NB4 (cell line): ENCODE measurements around the gene DHX15.

Source experiments
- DNase-seq: peaks from one replicate; pipeline ENCODE4 v3.0.0; 2010; ENCODE audit warnings: low read depth
- H3K4me3 ChIP-seq: one replicate; pipeline ENCODE4 v1.5.1; 2011; ENCODE audit warnings: mild to moderate bottlenecking, low read depth, low read length, moderate library complexity
- MYC ChIP-seq: IDR thresholded peaks from 2 replicates; pipeline ENCODE4 v1.6.1; 2011; ENCODE audit warnings: low read depth, low read length
- POLR2A ChIP-seq: IDR thresholded peaks from 2 replicates; pipeline ENCODE4 v1.6.1; 2011; ENCODE audit warnings: mild to moderate bottlenecking; ENCODE audit not compliant: insufficient read length; ENCODE audit errors: extremely low read depth
- TF ChIP-seq, protein P1 (sequence below): IDR thresholded peaks from one replicate; pipeline ENCODE4 v1.5.1; 2012; ENCODE audit warnings: low read depth, low read length
- TF ChIP-seq, protein P2 (sequence below): IDR thresholded peaks from 2 replicates; pipeline ENCODE4 v1.6.1; 2011; ENCODE audit warnings: low read depth, low read length

DHX15 gene

DNA sequence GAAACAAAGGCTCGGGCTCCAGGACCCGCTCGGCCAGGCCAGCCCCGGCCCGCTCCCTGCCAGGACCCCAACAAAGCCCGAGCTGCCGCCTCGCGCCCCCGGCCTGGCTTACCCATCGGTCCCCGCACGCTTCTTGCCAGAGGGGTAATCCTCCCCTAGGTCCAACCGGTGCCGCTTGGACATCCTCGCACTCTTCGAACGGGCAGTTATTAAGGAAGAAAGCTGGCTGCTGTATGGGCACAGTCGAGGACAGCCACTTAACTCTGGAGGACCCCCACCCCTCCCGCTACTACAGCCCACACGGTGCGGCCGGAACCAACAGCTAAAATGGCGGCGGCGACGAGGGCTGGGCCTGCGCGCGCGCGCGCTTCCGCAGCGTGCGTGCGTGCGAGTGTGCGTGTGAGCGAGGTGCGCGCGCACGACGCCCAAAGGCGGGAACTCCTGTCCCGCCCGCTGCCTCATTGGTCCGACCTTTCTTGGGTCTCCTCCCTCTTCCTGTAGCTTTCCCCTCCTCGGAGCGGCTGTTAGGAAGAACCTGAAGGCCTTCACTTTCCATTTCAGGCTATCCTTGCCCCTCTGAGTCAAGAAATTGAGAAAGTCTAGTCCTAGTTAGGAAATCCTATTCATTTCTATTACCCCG, at the start of gene DHX15:
DHX15 (minus strand) TSS at position 344 of the 640 bp plus-strand sequence; CDS start at position 183, 161 bp downstream.
- peak; percentile 95 for TF ChIP-seq POLR2A
- TF ChIP-seq, protein P1, sequence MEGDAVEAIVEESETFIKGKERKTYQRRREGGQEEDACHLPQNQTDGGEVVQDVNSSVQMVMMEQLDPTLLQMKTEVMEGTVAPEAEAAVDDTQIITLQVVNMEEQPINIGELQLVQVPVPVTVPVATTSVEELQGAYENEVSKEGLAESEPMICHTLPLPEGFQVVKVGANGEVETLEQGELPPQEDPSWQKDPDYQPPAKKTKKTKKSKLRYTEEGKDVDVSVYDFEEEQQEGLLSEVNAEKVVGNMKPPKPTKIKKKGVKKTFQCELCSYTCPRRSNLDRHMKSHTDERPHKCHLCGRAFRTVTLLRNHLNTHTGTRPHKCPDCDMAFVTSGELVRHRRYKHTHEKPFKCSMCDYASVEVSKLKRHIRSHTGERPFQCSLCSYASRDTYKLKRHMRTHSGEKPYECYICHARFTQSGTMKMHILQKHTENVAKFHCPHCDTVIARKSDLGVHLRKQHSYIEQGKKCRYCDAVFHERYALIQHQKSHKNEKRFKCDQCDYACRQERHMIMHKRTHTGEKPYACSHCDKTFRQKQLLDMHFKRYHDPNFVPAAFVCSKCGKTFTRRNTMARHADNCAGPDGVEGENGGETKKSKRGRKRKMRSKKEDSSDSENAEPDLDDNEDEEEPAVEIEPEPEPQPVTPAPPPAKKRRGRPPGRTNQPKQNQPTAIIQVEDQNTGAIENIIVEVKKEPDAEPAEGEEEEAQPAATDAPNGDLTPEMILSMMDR = no peak
- TF ChIP-seq MYC = peak; percentile 93
- TF ChIP-seq, protein P2, sequence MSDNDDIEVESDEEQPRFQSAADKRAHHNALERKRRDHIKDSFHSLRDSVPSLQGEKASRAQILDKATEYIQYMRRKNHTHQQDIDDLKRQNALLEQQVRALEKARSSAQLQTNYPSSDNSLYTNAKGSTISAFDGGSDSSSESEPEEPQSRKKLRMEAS = peak; percentile 81
- peak; percentile 99 for DNase-seq
- H3K4me3 ChIP-seq = peak within 1 kb of the TSS; percentile 70

DNA sequence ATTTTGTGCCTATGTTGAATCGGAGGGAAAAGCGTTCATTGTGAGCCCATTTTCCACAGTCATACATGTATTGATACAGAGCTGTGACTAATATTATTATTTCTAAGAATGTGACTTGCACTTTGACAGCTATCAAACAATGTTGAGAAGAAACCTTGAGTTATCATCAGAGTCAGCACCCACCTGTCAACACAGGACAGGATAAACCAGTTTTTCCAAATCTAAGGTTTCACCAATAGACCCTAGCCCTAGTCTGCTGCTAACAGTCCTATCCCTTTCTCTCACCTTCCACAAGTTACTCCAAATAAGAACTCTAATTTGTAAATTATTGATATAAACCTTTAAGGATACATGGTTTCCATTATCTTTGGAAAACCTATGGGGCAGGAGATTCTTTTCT, 47.7 kb upstream of the DHX15 start:
- no peak for DNase-seq
- TF ChIP-seq POLR2A (no peak), MYC (no peak)
- TF ChIP-seq, protein P2 = no peak
- TF ChIP-seq, protein P1 = no peak
- no peak overlapping the region for H3K4me3 ChIP-seq

DNA sequence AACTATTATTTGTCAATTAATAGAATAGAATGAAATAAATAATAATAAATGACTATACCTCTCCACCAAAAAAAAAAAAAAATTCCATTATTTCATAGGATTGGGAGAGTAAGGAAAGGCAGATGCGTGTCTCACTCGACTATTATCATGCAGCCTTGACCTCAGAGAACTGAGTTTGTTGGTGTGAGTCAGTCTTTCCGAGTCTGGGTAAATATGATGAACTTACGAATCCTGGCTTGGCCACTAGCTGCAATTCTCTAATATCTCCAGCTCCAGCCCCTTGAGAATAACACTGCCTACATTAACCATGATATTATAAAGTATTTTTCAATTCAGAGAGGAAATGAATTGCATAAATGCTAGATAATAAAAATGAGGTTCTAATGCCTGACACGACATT, 46.6 kb upstream of the DHX15 start:
- no peak overlapping the region for H3K4me3 ChIP-seq
- TF ChIP-seq, protein P1 = no peak
- TF ChIP-seq MYC = no peak
- TF ChIP-seq, protein P2 = no peak
- TF ChIP-seq POLR2A = no peak
- no peak for DNase-seq

DNA sequence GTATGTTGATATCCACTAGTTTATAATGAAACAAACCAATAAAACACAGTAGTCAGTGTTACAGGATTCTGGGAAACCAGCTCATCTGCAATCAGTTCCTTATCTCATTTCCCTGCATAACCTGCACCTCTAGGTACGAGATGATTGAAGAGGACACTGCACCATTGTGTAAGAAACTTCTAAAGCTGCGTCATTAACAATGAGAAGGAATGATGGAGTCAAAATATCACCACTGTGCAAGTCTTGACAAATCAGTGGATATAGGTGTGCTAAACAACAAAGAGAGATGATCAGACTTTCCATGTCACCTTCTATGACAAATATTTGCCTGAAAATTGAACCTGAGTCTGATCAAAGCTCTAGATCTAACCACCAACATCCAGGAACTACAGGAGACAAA, 40.7 kb upstream of the DHX15 start:
- TF ChIP-seq, protein P2 = no peak
- TF ChIP-seq POLR2A (no peak), MYC (no peak)
- TF ChIP-seq, protein P1 = no peak
- DNase-seq = no peak
- H3K4me3 ChIP-seq = no peak overlapping the region

DNA sequence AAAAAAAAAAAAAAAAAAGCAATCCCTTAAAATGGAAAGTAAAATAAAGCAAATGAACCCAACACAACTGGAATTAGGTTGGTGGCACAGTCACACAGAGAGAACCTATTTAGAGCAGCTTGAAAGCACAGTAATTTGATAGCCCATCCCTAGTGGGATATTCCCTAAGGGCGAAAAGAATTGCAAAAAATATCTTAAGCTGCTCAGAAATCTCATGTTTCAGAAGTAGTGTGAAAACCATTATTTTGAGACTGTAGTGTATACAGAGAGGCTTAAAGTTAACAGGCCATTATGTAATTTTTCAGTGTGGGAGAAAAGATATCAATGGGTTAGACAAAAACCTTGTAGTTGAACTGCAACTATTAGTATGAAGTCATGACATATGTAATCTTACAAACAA, 40.0 kb upstream of the DHX15 start:
- DNase-seq = no peak
- no peak for TF ChIP-seq POLR2A
- TF ChIP-seq, protein P2 = no peak
- H3K4me3 ChIP-seq = no peak overlapping the region

DNA sequence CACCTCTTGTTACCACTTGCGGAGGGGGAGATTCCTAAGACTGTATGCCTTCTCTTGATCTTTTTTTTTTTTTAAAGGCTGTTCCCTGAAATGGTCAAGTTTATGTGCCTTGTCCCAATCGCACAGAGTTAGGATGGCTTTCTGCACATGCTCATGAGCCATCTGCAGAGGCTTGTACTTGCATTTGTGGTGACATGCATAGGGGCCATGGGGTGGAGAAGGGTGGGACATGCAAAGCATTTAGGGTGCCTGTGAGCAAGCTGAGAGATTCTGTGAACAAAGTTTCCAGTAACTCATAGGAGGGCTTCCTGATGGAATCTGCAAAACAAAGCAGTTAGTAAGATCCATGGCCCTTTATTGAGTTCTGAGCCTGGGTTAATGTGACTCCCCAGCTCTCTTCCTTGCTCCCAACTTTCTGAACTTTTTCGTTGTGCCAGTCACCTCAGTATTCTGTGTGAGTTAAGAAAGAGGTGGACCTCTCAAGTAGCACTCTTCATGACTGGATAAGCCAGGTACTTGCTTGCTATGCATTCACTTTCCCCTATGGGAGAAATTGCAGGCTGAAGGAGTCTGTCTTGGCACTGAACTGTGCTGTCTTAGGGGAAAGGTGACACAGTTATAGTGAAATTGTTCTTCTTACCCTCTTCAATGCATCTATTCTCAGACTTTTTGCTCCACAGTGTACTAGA, 37.9 kb upstream of the DHX15 start:
- no peak for TF ChIP-seq MYC
- TF ChIP-seq, protein P1 = no peak
- no peak for TF ChIP-seq POLR2A
- TF ChIP-seq, protein P2 = no peak
- no peak overlapping the region for H3K4me3 ChIP-seq
- no peak for DNase-seq
